Fibroblast of lung (primary cell): ENCODE results near the gene ARL4D.

Experiments used
- CTCF ChIP-seq, 2 donors: IDR thresholded peaks in 1 of 2; conservative IDR thresholded peaks in 1 of 2; 1 replicate in 1 of 2; 2 replicates in 1 of 2; pipeline ENCODE4 v1.5.1; 2011 to 2012; ENCODE audit warnings: low read length in 2 of 2, control low read depth in 1 of 2, inconsistent platforms in 1 of 2, low read depth in 1 of 2, mild to moderate bottlenecking in 1 of 2
- EZH2 ChIP-seq: IDR thresholded peaks from 2 replicates; pipeline ENCODE4 v1.5.1; 2012; ENCODE audit warnings: low read length, control low read depth, mild to moderate bottlenecking; ENCODE audit errors: missing control alignments

- TF ChIP-seq CTCF (conservative IDR thresholded peaks at IDR 0.05 in 1 of 2, IDR thresholded peaks at IDR 0.05 in 1 of 2; ENCODE audit: low read depth in 1 of 2, low read length in 2 of 2) (no peak), EZH2 (no peak)
Observed at GRCh38 chr17:43354371-43354770, 44.4 kb upstream of the ARL4D start.
